CD14-positive monocyte (primary cell): ENCODE measurements around the gene CHID1. TPM values are rescaled to one million over a fixed set of nuclear protein-coding genes. Genes with fewer than 3 reads are reported as not detected.
A peak's percentile ranks its signal among the peaks of the same experiment; 100 is the strongest.

Experiments used
- DNase-seq, 3 donors: peaks; one replicate each; pipeline ENCODE4 v3.0.0-alpha.2; 2011 to 2022
- H2AFZ ChIP-seq: 2 replicates; pipeline ENCODE4 v1.6.0; 2012; ENCODE audit warnings: mild to moderate bottlenecking, low read depth, low read length, inconsistent platforms; ENCODE audit not compliant: insufficient read depth, poor library complexity, severe bottlenecking
- H3K27ac ChIP-seq, 2 donors: 1 replicate in 1 of 2; 2 replicates in 1 of 2; pipeline ENCODE4 v1.5.1; 2012 to 2013; ENCODE audit warnings: low read length in 2 of 2, control low read depth in 1 of 2, inconsistent platforms in 1 of 2, low read depth in 1 of 2, mild to moderate bottlenecking in 1 of 2
- H3K27me3 ChIP-seq, 2 donors: one replicate each; pipeline versions ENCODE4 v1.6.0 to v1.6.1; 2011 to 2013; ENCODE audit warnings: low read length in 2 of 2; ENCODE audit not compliant: control insufficient read depth in 2 of 2, insufficient read depth in 2 of 2
- H3K36me3 ChIP-seq, 2 donors: replicated peaks in 1 of 2; 1 replicate in 1 of 2; 2 replicates in 1 of 2; pipeline versions ENCODE4 v1.5.1 to v1.6.1; 2012 to 2013; ENCODE audit warnings: low read length in 2 of 2, control low read depth in 1 of 2, inconsistent platforms in 1 of 2, mild to moderate bottlenecking in 1 of 2; ENCODE audit not compliant: insufficient read depth in 2 of 2, control insufficient read depth in 1 of 2
- H3K4me1 ChIP-seq, 2 donors: 1 replicate in 1 of 2; 2 replicates in 1 of 2; pipeline versions ENCODE4 v1.5.1 to v1.6.1; 2012 to 2013; ENCODE audit warnings: low read length in 2 of 2, control low read depth in 1 of 2, inconsistent platforms in 1 of 2, mild to moderate bottlenecking in 1 of 2, moderate library complexity in 1 of 2; ENCODE audit not compliant: insufficient read depth in 2 of 2, control insufficient read depth in 1 of 2
- H3K4me2 ChIP-seq: replicated peaks from 2 replicates; pipeline ENCODE3; 2012; ENCODE audit warnings: low read length, moderate library complexity, mild to moderate bottlenecking; ENCODE audit not compliant: poor library complexity, severe bottlenecking; ENCODE audit errors: extremely low read depth
- H3K4me3 ChIP-seq, 3 experiments: fragments of 200-600 bp in 1 of 3; sonication (generic) in 1 of 3; replicated peaks in 1 of 3; 1 replicate in 2 of 3; 2 replicates in 1 of 3; pipeline ENCODE4 v1.5.1; 2011 to 2013; ENCODE audit warnings: low read length in 3 of 3, mild to moderate bottlenecking in 3 of 3, control low read depth in 2 of 3, low read depth in 2 of 3, inconsistent platforms in 1 of 3, moderate library complexity in 1 of 3
- H3K79me2 ChIP-seq: 2 replicates; pipeline ENCODE4 v1.6.0; 2012; ENCODE audit warnings: mild to moderate bottlenecking, control low read depth, inconsistent platforms, low read length, moderate library complexity; ENCODE audit not compliant: insufficient read depth
- H3K9ac ChIP-seq: 2 replicates; pipeline ENCODE4 v1.6.0; 2017; ENCODE audit warnings: low read length, mild to moderate bottlenecking; ENCODE audit not compliant: insufficient read depth, poor library complexity, severe bottlenecking
- H3K9me3 ChIP-seq, 2 donors: replicated peaks in 1 of 2; 1 replicate in 1 of 2; 2 replicates in 1 of 2; pipeline versions ENCODE4 v1.5.1 to v1.6.1; 2012 to 2013; ENCODE audit warnings: low read length in 2 of 2, control low read depth in 1 of 2; ENCODE audit not compliant: control insufficient read depth in 1 of 2, insufficient read depth in 1 of 2
- H4K20me1 ChIP-seq: 2 replicates; pipeline ENCODE4 v1.6.0; 2012; ENCODE audit warnings: mild to moderate bottlenecking, low read length, control low read depth, moderate library complexity; ENCODE audit not compliant: insufficient read depth
- H3K27ac Mint-ChIP-seq, 7 donors: one replicate each; pipeline ENCODE4 v1.8.0; 2020; ENCODE audit warnings: mild to moderate bottlenecking in 7 of 7, mixed read lengths in 7 of 7, moderate library complexity in 6 of 7, inconsistent platforms in 2 of 7
- H3K27me3 Mint-ChIP-seq, 3 donors: one replicate each; pipeline ENCODE4 v1.8.0; 2021 to 2022; ENCODE audit warnings: low read depth in 3 of 3, mild to moderate bottlenecking in 3 of 3, mixed read lengths in 3 of 3, moderate library complexity in 3 of 3, inconsistent platforms in 1 of 3
- H3K36me3 Mint-ChIP-seq, 2 donors: one replicate each; pipeline ENCODE4 v1.8.0; 2020; ENCODE audit warnings: mixed read lengths in 2 of 2, inconsistent platforms in 1 of 2, mild to moderate bottlenecking in 1 of 2
- H3K4me1 Mint-ChIP-seq: one replicate; pipeline ENCODE4 v1.8.0; 2020; ENCODE audit warnings: mild to moderate bottlenecking, mixed read lengths
- H3K4me3 Mint-ChIP-seq, 2 donors: one replicate each; pipeline ENCODE4 v1.8.0; 2020; ENCODE audit warnings: mild to moderate bottlenecking in 2 of 2, mixed read lengths in 2 of 2, moderate library complexity in 1 of 2
- H3K9me3 Mint-ChIP-seq, 7 donors: one replicate each; pipeline ENCODE4 v1.8.0; 2020 to 2022; ENCODE audit warnings: mixed read lengths in 7 of 7, mild to moderate bottlenecking in 6 of 7, moderate library complexity in 6 of 7, inconsistent platforms in 2 of 7
- WGBS: methylation state at CpG from one replicate; pipeline ENCODE4 v1.1.5; 2013; ENCODE audit warnings: missing lambda C conversion rate; ENCODE audit not compliant: insufficient coverage; 5-methylcytosine and 5-hydroxymethylcytosine counted together
- intact Hi-C, 2 donors: fragments of 100-400 bp; cut with micrococcal nuclease; formaldehyde crosslinking; loops; one replicate each; pipeline versions ENCODE4 v1.15.0 to v1.15.1; 2023
- polyA plus RNA-seq, 3 donors: library from polyadenylated mRNA; depleted of rRNA in 1 of 3; unstranded in 2 of 3; stranded (reverse) in 1 of 3; fragments of 300-500 nt in 2 of 3; fragments of >200 nt in 1 of 3; fragmentation: Illumina TruSeq in 2 of 3; gene quantifications; 1 replicate in 2 of 3; 2 replicates in 1 of 3; pipeline ENCODE4 v1.2.3, GENCODE V29; 2012 to 2021
- TF ChIP-seq, protein P1 (sequence below): fragments of 200-600 bp; IDR thresholded peaks from one replicate; pipeline ENCODE4 v1.8.0; 2022; ENCODE audit warnings: antibody characterized with exemption, mild to moderate bottlenecking

CHID1 gene
- polyA plus RNA-seq, 3 donors = 23.2 to 45.4 (median 45.0) TPM

GRCh38 chr11:849104-849824 is 61.3 kb downstream of the CHID1 start:
- H3K36me3 ChIP-seq = no peaks in the 10 kb centered on the region
- intact Hi-C loops = loop anchor here (2.0 to 5.0 kb wide), 4 partner anchors 68 to 202 kb away; partner anchors contain the start of gene AP2A2 (in 1 of the 2)
- peak overlapping the region; percentile 78 for H3K4me2 ChIP-seq
- H2AFZ ChIP-seq = peak overlapping the region; percentile 46
- Mint-ChIP-seq H3K36me3 (peaks cover 2 to 6% of the 10 kb centered on the region in 2 donors), H3K4me1 (peaks cover 25% of the 10 kb centered on the region), H3K27ac (no peak overlapping the region), H3K4me3 (peak overlapping the region; percentile 70 to 86), H3K27me3 (peaks cover 12 to 41% (median 26%) of the 10 kb centered on the region in 3 donors), H3K9me3 (peaks cover 0 to 3% (median 0%) of the 10 kb centered on the region in 7 donors)
- H3K79me2 ChIP-seq = no peaks in the 10 kb centered on the region
- peaks cover 25 to 43% of the 10 kb centered on the region in 2 donors for H3K4me1 ChIP-seq
- H3K27me3 ChIP-seq = peaks cover 6 to 24% of the 10 kb centered on the region in 2 donors
- H4K20me1 ChIP-seq = peaks cover 82% of the 10 kb centered on the region
- no peak for DNase-seq
- no peak overlapping the region for H3K27ac ChIP-seq
- WGBS = under 1% methylated on average over 50 of the region's 71 CpGs
- peak overlapping the region in 2 of 3 experiments; percentile 20 to 68 for H3K4me3 ChIP-seq
- H3K9ac ChIP-seq = no peak overlapping the region
- TF ChIP-seq, protein P1, sequence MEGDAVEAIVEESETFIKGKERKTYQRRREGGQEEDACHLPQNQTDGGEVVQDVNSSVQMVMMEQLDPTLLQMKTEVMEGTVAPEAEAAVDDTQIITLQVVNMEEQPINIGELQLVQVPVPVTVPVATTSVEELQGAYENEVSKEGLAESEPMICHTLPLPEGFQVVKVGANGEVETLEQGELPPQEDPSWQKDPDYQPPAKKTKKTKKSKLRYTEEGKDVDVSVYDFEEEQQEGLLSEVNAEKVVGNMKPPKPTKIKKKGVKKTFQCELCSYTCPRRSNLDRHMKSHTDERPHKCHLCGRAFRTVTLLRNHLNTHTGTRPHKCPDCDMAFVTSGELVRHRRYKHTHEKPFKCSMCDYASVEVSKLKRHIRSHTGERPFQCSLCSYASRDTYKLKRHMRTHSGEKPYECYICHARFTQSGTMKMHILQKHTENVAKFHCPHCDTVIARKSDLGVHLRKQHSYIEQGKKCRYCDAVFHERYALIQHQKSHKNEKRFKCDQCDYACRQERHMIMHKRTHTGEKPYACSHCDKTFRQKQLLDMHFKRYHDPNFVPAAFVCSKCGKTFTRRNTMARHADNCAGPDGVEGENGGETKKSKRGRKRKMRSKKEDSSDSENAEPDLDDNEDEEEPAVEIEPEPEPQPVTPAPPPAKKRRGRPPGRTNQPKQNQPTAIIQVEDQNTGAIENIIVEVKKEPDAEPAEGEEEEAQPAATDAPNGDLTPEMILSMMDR = no peak
- no peaks in the 10 kb centered on the region for H3K9me3 ChIP-seq

GRCh38 chr11:848380-848931 is 62.2 kb downstream of the CHID1 start:
- WGBS = 34% methylated on average over 13 of the region's 14 CpGs
- peaks cover 0 to 3% (median 0%) of the 10 kb centered on the region in 7 donors for H3K9me3 Mint-ChIP-seq
- Histone ChIP-seq H3K9ac (no peak overlapping the region), H4K20me1 (peaks cover 74% of the 10 kb centered on the region), H3K4me1 (peaks cover 33 to 51% of the 10 kb centered on the region in 2 donors), H3K36me3 (no peaks in the 10 kb centered on the region), H3K27ac (no peak overlapping the region), H3K79me2 (no peaks in the 10 kb centered on the region), H3K27me3 (peaks cover 6 to 24% of the 10 kb centered on the region in 2 donors), H3K4me3 (peak overlapping the region in 1 of 3 experiments; percentile 68), H3K9me3 (no peaks in the 10 kb centered on the region), H3K4me2 (peak overlapping the region; percentile 78), H2AFZ (no peak overlapping the region)
- H3K4me3 Mint-ChIP-seq = peak overlapping the region; percentile 49 to 86
- H3K36me3 Mint-ChIP-seq = peaks cover 2 to 6% of the 10 kb centered on the region in 2 donors
- peaks cover 12 to 45% (median 30%) of the 10 kb centered on the region in 3 donors for H3K27me3 Mint-ChIP-seq
- peaks cover 30% of the 10 kb centered on the region for H3K4me1 Mint-ChIP-seq
- peak; percentile 30 to 51 (median 47) for DNase-seq
- H3K27ac Mint-ChIP-seq = no peak overlapping the region
- intact Hi-C loops = loop anchor here (2.0 to 5.0 kb wide), 4 partner anchors 69 to 202 kb away; partner anchors contain the start of gene AP2A2 (in 1 of the 2)
- TF ChIP-seq, protein P1 = peak; percentile 97
